PC-9 (cell line): ENCODE results near the gene RNF183.

Source experiments
- CTCF ChIP-seq: fragments of 200-600 bp; sonication (generic); conservative IDR thresholded peaks from 2 replicates; pipeline ENCODE4 v1.6.1; 2017; ENCODE audit warnings: mixed run types, antibody characterized with exemption, mild to moderate bottlenecking, moderate library complexity
- EZH2 ChIP-seq: fragments of 200-600 bp; sonication (generic); IDR thresholded peaks from 2 replicates; pipeline ENCODE4 v1.8.0; 2017; ENCODE audit warnings: antibody characterized with exemption, low read depth

- TF ChIP-seq CTCF (no peak), EZH2 (no peak)
Measured at GRCh38 chr9:113306566-113306965, 3.4 kb upstream of the RNF183 start.
